Hepatocyte (in vitro differentiated cells): Measurements from ENCODE around the gene MAGI2.

Experiments used
- CTCF ChIP-seq: fragments of 200-600 bp; sonication (generic); IDR thresholded peaks from 2 replicates; pipeline ENCODE4 v1.5.1; 2016; ENCODE audit warnings: antibody characterized with exemption, mild to moderate bottlenecking; ENCODE audit not compliant: poor library complexity
- EZH2 ChIP-seq: fragments of 200-600 bp; sonication (generic); IDR thresholded peaks from 2 replicates; pipeline ENCODE4 v1.6.1; 2016; ENCODE audit warnings: antibody characterized with exemption, mild to moderate bottlenecking, borderline replicate concordance
- EZH2phosphoT487 ChIP-seq: fragments of 200-600 bp; sonication (generic); IDR thresholded peaks from one replicate; pipeline ENCODE4 v1.6.1; 2018; ENCODE audit warnings: antibody characterized with exemption, mild to moderate bottlenecking, low read depth, moderate library complexity; ENCODE audit not compliant: unreplicated experiment, severe bottlenecking

DNA sequence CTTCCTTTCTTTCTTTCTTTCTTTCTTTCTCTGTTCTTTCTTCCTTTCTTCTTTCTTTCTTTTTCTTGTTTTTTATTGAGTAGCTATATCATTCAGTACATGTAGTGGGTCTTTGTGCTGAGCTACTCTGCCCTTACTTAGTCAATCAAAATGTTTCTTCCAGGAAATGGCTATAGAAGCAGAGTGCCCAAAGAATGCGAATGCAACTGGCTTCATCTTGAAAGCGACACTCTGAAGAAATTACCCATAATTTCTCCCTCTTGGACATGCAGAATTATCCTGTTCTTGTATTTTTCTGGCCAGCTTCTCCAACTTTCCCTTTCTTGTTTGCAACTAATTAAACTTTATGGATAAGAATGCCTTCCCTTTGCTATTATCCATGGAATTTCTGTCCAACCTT, 441.5 kb downstream of the MAGI2 start:
- TF ChIP-seq CTCF (no peak), EZH2 (no peak), EZH2phosphoT487 (no peak)
